GM12865 (cell line): ENCODE measurements around the gene OR2D2.
"Not testable (repeated sequence)": the region's sequence is repeated elsewhere in the genome, so short reads cannot be mapped to it uniquely, and the experiment has no call there.

Source experiments
- DNase-seq: peaks from one replicate; pipeline ENCODE4 v3.0.0; 2010; ENCODE audit warnings: low read depth
- H3K4me3 ChIP-seq: 2 replicates; pipeline ENCODE4 v1.5.1; 2011; ENCODE audit warnings: mild to moderate bottlenecking, low read depth, low read length, control low read depth
- TF ChIP-seq, protein P1 (sequence below): IDR thresholded peaks from 2 replicates; pipeline ENCODE4 v1.5.1; 2011; ENCODE audit warnings: low read length, control low read depth, low read depth, inconsistent platforms; ENCODE audit not compliant: insufficient read depth; ENCODE audit errors: missing control alignments

Gene OR2D2

GRCh38 chr11:6856871-6857270 is 35.4 kb downstream of the OR2D2 start:
- TF ChIP-seq, protein P1, sequence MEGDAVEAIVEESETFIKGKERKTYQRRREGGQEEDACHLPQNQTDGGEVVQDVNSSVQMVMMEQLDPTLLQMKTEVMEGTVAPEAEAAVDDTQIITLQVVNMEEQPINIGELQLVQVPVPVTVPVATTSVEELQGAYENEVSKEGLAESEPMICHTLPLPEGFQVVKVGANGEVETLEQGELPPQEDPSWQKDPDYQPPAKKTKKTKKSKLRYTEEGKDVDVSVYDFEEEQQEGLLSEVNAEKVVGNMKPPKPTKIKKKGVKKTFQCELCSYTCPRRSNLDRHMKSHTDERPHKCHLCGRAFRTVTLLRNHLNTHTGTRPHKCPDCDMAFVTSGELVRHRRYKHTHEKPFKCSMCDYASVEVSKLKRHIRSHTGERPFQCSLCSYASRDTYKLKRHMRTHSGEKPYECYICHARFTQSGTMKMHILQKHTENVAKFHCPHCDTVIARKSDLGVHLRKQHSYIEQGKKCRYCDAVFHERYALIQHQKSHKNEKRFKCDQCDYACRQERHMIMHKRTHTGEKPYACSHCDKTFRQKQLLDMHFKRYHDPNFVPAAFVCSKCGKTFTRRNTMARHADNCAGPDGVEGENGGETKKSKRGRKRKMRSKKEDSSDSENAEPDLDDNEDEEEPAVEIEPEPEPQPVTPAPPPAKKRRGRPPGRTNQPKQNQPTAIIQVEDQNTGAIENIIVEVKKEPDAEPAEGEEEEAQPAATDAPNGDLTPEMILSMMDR, result no peak
- H3K4me3 ChIP-seq, result no peak overlapping the region

DNA sequence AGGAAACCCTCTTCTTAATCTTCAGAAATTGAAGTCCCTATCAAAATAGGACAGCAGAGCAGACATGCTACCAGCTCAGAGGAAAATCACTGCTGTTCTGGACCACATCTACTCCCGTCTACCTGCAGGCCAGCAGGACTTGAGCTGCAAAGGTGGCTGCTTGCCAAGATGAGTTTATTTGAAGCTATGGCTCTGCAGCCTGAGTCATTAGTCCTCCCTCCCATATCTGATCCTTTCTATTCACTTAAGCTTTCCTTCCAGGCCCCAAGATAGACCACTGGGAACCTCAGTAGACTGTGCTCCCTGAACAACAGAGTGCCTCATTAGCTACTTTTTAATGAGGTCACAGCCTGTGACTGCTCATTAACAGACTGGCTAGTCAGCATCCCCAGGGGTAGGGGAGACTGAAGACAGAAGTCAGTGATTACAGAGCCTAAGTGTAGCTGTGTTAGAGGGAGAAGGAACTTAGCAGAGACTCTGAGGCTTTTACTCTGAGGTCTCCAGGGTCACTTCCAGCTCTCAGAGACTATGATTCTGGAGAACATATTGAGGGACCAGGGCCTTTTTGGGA is 36.2 kb downstream of the OR2D2 start:
- no peak overlapping the region for H3K4me3 ChIP-seq
- TF ChIP-seq, protein P1, result no peak
- DNase-seq, result no peak

More at GRCh38 chr11:6856871-6857270, 35.4 kb downstream of the OR2D2 start:
- DNase-seq, result peak; percentile 28

GRCh38 chr11:6854801-6855200 is 37.5 kb downstream of the OR2D2 start:
- H3K4me3 ChIP-seq, DNase-seq: not testable (repeated sequence)

GRCh38 chr11:6850526-6850925 is 41.8 kb downstream of the OR2D2 start:
- no peak overlapping the region for H3K4me3 ChIP-seq
- no peak for DNase-seq
- TF ChIP-seq, protein P1, result no peak

GRCh38 chr11:6845383-6845782 is 46.9 kb downstream of the OR2D2 start, which contains the start of gene OR10A5:
Gene OR10A5 (plus strand): TSS chr11:6845683. CDS start chr11:6845683, 0 bp downstream.
- TF ChIP-seq, protein P1, result no peak
- no peak within 1 kb of the TSS for H3K4me3 ChIP-seq
- no peak for DNase-seq

DNA sequence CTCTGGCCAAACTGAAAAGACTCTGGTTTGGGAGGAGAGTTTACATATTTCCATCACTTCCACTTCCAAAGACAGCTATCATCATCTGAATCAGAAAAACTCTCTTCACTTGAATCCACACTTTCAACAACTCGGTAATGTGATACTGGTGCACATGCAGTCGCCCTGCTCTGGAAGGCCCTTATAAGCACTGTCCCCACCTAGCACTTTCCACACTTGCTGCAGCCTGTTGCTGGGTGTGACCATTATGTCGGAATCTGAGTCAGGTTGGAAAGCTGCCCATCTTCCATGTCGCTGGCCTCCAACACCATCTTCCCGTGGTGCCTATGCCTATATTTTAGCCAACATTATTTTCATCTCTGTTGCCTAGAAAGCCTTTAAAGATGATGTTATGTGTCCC is 47.9 kb downstream of the OR2D2 start:
- DNase-seq, result no peak
- TF ChIP-seq, protein P1, result no peak
- H3K4me3 ChIP-seq, result no peak overlapping the region

DNA sequence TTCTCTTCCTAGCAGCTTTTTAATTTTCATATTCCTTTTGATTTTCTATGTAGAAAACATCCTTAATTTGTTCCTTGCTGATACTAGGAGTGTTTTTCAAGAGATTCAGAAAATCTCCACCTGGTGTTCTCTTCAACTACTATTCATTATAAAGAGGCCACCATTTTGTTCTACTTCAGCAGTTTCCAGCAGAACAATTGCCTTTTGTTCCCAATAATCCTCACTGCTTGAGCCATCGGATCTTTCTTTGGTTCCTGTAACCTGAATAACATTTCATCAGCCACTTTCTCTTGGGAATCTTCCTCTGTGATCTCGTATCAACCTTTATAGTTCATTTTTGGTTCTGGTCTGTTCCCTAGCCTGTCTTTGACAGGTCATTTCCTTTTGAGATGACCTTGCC is 48.6 kb downstream of the OR2D2 start:
- no peak for DNase-seq
- TF ChIP-seq, protein P1, result no peak
- no peak overlapping the region for H3K4me3 ChIP-seq
